ENCODE measurements around the gene SAT1. TPM values are rescaled to one million over a fixed set of nuclear protein-coding genes. Genes with fewer than 3 reads are reported as not detected.
"Not testable (repeated sequence)": the region's sequence is repeated elsewhere in the genome, so short reads cannot be mapped to it uniquely, and the experiment has no call there.

Gene SAT1
- 61.6 and 86.7 TPM in 2 replicates for total RNA-seq (2014; rRNA removed; shearing (Covaris generic))

DNA sequence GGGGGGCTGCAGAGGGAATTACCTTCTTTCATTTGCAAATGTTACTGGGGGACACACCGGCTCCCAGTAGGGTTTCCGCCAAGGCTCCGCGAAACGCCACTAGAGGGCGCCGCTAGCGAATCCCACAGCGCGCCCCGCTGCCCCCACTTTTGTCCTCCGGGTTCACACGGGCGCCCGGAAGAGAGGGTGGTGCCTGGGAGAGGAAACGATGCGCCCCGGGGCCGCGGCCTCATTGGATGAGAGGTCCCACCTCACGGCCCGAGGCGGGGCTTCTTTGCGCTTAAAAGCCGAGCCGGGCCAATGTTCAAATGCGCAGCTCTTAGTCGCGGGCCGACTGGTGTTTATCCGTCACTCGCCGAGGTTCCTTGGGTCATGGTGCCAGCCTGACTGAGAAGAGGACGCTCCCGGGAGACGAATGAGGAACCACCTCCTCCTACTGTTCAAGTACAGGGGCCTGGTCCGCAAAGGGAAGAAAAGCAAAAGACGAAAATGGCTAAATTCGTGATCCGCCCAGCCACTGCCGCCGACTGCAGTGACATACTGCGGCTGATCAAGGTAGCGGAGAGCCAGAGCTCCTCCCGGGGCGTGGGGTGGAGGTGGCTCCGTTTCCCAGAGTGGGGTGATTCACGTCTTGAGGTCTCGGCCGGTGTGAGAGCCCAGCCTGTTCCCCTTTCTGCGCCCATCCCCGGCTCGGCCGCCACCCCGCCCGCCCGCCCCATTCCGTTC is at the start of gene SAT1:
Gene SAT1, plus strand, starts transcription at position 311 of the 726 bp plus-strand sequence. Its CDS starts 179 bp downstream, at position 490.
- peak; percentile 95 for DNase-seq (ENCODE audit: low spot score)

GRCh38 chrX:23736030-23736429 is 46.9 kb upstream of the SAT1 start:
- DNase-seq (ENCODE audit: low spot score): no peak

- no peak for DNase-seq (ENCODE audit: low spot score)
Observed at GRCh38 chrX:23737413-23737812, 45.6 kb upstream of the SAT1 start.

DNA sequence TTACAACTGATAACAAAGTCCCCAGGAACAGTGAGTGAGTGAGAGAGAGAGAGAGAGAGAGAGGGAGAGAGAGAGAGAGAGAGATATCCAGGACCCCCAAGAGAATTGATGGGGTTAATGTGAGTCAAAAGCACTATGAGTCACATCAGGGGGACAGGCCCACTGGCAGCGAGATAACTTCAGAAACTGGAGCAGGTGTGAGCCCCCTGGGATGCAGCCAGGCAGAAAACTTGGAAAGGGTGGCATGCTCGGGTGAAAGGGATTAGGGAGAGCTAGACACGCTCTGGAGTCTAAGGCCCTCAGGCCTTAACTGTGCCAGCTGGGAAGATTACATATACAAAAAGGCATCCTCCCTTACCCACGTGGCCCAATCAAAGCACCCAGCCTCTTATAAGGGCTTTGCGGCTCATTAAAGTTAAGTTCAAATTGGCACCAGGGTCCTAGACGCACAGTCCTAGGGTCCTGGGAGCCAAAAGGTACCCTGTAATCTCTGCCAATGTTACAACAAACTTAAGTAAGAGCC is 40.7 kb upstream of the SAT1 start:
- peak; percentile 89 for DNase-seq (ENCODE audit: low spot score)

DNA sequence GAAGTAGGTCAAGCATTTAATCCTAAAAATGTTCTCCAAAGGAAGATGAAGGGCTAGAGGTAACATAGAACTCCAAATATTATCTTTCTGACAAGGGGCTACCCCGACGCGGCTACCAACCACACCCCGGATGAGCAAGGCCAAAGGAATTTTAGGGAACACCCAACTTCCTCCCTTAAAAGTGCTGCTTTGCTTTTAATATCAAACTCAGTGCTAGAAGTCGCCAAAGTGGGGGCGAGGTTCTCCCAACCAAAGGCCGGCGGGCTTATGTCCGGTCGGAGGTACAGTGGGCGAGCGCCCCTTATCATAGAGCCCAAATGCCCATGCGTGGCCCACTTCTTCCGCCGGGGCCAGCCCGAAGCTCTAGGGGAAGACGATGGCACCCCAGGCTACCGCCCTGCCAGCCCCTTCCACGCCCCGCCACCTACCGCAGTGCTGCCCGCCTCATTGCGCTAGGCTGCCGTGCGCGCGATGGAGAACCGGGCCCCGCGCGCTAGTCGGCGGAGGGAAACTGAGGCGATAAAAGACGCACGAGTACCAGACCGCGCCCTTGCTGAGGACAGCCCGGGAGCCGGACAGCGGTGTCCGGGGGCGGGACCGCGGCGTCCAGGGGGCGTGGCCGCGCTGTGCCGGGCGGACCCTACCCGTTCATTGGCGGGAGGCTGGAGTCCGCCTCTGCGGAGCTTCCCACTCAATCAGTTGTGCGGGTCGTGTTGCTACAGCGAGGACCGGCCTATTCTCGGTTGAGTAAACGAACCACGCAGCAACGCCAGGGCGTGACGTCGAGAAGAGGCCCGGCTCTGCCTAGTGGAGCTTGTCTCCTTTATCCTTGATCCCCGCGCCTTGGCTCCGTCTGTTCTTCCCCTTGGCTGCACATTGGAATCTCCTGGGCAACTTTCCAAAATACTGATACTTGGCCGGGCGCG is 40.0 kb upstream of the SAT1 start, which contains the start of gene ACOT9:
Gene ACOT9, minus strand, starts transcription at position 580 of the 926 bp plus-strand sequence. Its CDS starts 132 bp downstream, at position 448.
- DNase-seq (ENCODE audit: low spot score): peak; percentile 98

DNA sequence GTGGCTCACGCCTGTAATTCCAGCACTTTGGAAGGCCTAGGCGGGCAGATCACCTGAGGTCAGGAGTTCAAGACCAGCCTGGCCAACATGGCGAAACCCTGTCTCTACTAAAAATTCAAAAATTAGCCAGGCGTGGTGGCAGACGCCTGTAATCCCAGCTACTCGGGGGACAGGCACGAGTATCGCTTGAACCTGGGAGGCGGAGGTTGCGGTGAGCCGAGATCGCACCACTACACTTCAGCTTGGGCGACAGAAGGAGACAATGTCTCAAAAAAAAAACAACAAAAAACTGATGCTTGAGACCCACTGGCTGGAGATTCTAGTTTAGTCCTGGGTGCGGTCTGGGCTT is 39.4 kb upstream of the SAT1 start:
- DNase-seq (ENCODE audit: low spot score): not testable (repeated sequence)

DNA sequence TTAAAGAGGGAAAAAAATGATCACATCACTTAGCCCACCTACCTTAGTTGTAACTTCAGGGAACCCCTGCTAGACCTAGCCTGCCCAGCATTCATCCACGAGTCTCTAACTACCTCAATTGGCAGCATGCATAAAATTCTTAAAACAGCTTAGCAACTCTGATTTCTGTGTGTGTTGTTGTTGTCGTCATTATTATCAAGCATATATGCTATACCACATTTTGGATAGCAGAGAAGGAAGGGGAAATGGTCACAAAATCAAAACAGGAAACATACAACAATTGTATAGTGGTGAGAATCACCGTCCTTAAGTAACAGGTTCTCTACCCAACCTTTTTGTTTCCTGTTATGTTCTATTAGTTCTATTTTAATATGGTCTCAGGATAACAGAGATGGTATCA is 37.2 kb upstream of the SAT1 start:
- DNase-seq (ENCODE audit: low spot score): no peak

- no peak for DNase-seq (ENCODE audit: low spot score)
Observed at GRCh38 chrX:23749129-23749528, 33.8 kb upstream of the SAT1 start.

- DNase-seq (ENCODE audit: low spot score): no peak
Observed at GRCh38 chrX:23749576-23749975, 33.4 kb upstream of the SAT1 start.

DNA sequence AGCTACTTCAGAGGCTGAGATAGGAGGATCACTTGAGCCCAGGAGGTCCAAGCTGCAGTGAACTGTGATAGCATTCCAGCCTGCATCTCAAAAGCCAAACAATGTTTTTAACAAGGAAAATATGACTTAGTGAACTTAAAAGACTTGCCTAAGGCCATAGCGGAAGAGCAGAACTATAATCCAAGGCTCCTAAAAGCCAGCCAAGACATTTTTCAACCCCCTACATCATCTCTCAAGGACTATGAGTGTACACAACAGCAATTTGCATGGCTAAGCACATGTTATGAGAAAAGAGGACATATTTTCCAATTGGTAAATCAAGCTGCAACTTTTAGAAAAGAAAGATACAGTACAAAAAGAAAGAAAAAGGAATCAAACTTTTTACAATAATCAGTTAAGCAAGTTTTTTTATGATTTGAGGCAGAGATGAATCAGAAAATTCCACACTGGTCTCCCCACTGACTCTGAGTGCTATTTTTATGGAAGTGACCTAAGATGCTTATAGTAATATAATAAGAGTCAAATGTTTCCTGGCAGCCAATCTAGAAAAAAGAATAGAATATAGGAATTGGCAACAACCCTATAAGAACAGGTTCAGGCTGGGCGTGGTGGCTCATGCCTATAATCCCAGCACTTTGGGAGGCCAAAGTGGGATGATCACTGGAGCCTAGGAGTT is 30.1 kb upstream of the SAT1 start:
- peak; percentile 26 for DNase-seq (ENCODE audit: low spot score)

DNA sequence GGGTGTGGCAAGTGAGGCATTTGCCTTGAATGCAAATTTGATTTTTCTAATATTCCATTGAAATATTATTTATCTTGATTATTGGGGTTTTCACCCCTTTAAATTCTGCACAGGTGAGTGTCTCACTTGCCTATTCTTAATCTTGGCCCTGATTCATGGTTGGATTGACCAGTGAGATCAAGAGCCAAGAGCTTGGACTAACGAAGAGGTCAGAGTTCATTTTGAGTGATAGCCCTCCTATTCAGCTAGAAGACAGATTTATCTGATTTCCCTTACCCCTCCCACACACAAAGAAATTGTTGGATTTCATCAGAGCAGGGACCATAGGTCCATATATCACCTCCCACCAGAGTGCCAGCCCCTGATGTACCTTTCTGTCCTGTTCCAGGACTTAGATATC is 28.3 kb upstream of the SAT1 start:
- DNase-seq (ENCODE audit: low spot score): no peak

DNA sequence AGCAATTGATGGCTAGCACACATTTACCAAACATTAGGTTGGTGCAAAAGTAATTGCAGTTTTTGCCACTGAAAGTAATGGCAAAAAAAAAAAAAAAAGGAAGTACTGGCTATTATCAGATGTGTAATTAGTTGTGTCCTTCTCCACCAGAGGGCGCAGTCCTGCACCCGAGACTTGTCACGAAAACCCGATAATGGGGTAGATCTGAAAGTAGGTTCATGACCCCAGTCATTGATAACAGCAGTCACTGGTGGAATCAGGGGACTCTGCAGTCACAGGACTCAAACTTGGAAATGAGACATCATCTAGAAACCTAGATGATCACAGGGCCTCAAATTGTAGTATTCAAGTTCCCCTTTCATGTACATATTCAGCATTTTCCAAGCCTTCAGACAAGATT is 26.8 kb upstream of the SAT1 start:
- peak; percentile 51 for DNase-seq (ENCODE audit: low spot score)

DNA sequence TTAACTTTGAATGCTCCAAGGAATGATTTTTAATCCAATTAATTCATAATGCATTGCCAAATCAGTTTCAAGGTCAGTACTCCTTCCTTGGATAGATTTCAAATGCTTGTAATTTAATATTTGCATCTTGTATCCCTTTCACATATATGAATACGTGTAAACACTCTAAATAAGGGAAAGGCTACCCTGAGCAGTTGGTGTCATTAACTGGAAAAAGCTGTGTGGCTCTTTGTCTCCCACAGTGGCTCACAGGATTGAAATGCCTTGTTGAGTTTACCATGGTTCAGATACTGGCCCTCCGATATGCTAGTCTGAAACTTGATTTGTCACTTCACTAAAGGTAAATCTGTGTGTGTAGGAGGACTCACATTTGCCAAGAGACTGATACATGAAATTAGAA is 23.2 kb upstream of the SAT1 start:
- no peak for DNase-seq (ENCODE audit: low spot score)

- DNase-seq (ENCODE audit: low spot score): no peak
Observed at GRCh38 chrX:23764188-23764984, 18.6 kb upstream of the SAT1 start.

GRCh38 chrX:23765449-23765848 is 17.5 kb upstream of the SAT1 start:
- no peak for DNase-seq (ENCODE audit: low spot score)

- DNase-seq (ENCODE audit: low spot score): no peak
Observed at GRCh38 chrX:23765868-23766267, 17.1 kb upstream of the SAT1 start.

GRCh38 chrX:23766650-23767551 is 16.1 kb upstream of the SAT1 start:
- DNase-seq (ENCODE audit: low spot score): no peak

DNA sequence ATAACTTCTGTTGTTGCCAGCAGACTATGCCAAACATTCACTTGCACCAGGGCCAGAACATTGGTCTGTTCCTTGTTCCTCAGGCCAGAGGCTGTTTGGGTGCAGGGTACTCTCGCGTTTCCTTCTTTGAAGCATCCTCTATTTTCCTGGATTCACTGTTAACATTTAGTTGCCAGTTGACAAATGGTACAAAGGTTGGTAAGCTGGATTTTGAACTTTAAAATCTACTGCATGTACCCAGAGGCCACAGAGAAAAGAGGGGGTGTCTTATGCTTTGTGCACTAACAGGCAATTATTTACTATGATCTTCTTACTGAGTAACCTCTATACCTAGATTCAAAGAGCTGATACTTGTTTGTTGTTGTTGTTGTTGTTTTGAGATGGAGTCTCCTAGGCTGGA is 12.8 kb upstream of the SAT1 start:
- DNase-seq (ENCODE audit: low spot score): no peak

- DNase-seq (ENCODE audit: low spot score): not testable (repeated sequence)
Observed at GRCh38 chrX:23771086-23771485, 11.9 kb upstream of the SAT1 start.

DNA sequence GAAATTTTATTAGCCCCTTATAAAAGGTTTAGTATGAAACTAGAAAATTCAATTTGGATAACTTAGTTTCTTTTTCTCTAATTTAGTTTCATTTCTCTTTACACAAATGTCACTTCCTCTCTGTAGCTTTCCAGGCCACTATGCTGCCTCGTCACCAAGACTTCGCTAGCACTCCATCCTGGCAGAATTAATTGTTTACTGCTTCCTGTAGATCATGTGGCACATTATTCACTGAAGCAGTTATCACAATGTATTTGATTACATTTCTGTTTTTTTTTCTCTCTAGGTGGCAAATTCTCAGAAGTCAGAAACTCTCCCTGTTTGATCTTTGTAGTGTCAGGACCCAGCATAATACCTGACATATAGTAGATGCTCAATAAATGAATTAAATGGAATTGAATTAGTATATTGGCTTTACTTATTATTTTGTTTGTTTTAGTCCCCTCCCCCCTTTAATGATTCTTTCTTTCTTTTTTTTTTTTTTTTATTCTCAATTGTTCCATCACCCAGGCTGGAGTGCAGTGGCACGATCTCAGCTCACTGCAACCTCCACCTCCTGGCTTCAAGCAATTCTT is 9.3 kb upstream of the SAT1 start:
- peak; percentile 59 for DNase-seq (ENCODE audit: low spot score)
